Keratinocyte (primary cell): ENCODE results near the gene BMPR1B. TPM values are rescaled to one million over a fixed set of nuclear protein-coding genes. Genes with fewer than 3 reads are reported as not detected.

Experiments used
- DNase-seq: peaks from one replicate; pipeline ENCODE4 v3.0.0-alpha.2; 2011; ENCODE audit warnings: low read depth, missing footprints, low spot score
- FAIRE-seq: peaks from 2 replicates; lab custom pipeline; 2011; peaks lifted over from hg19 to GRCh38; lab: Jason Lieb, UNC
- H2AFZ ChIP-seq: 2 replicates; pipeline ENCODE4 v1.6.0; 2012; ENCODE audit warnings: low read length, control low read depth, inconsistent platforms; ENCODE audit not compliant: control insufficient read depth
- H3K27ac ChIP-seq: 2 replicates; pipeline ENCODE4 v1.5.1; 2011; ENCODE audit warnings: low read length; ENCODE audit not compliant: control insufficient read depth, insufficient read depth
- H3K27me3 ChIP-seq: 3 replicates; pipeline ENCODE4 v1.6.0; 2011; ENCODE audit warnings: low read length; ENCODE audit not compliant: control insufficient read depth, insufficient read depth; ENCODE audit errors: extremely low read depth
- H3K36me3 ChIP-seq, 2 experiments: 2 replicates in 1 of 2; 3 replicates in 1 of 2; pipeline ENCODE4 v1.5.1; 2011; ENCODE audit warnings: low read length in 2 of 2, mild to moderate bottlenecking in 1 of 2; ENCODE audit not compliant: control insufficient read depth in 2 of 2, insufficient read depth in 2 of 2; ENCODE audit errors: extremely low read depth in 1 of 2
- H3K4me1 ChIP-seq: 3 replicates; pipeline ENCODE4 v1.5.1; 2011; ENCODE audit warnings: low read length; ENCODE audit not compliant: control insufficient read depth, insufficient read depth; ENCODE audit errors: extremely low read depth
- H3K4me2 ChIP-seq: 3 replicates; pipeline ENCODE4 v1.6.0; 2011; ENCODE audit warnings: low read depth, low read length; ENCODE audit not compliant: control insufficient read depth, insufficient read depth; ENCODE audit errors: extremely low read depth
- H3K4me3 ChIP-seq, 3 experiments: fragments of 200-600 bp in 1 of 3; sonication (generic) in 1 of 3; 2 replicates in 2 of 3; 3 replicates in 1 of 3; pipeline ENCODE4 v1.5.1; 2011 to 2016; ENCODE audit warnings: low read length in 3 of 3, mild to moderate bottlenecking in 3 of 3, control low read depth in 2 of 3, inconsistent platforms in 1 of 3, low read depth in 1 of 3, mixed read lengths in 1 of 3, mixed run types in 1 of 3, moderate library complexity in 1 of 3; ENCODE audit not compliant: control insufficient read depth in 2 of 3, insufficient read depth in 2 of 3; ENCODE audit errors: extremely low read depth in 1 of 3
- H3K79me2 ChIP-seq: 2 replicates; pipeline ENCODE4 v1.6.0; 2012; ENCODE audit warnings: low read length; ENCODE audit not compliant: control insufficient read depth, insufficient read depth
- H3K9ac ChIP-seq: 3 replicates; pipeline ENCODE4 v1.6.0; 2011; ENCODE audit warnings: low read length; ENCODE audit not compliant: control insufficient read depth, insufficient read depth; ENCODE audit errors: extremely low read depth
- H3K9me1 ChIP-seq: 3 replicates; pipeline ENCODE4 v1.6.0; 2011; ENCODE audit warnings: low read length; ENCODE audit not compliant: control insufficient read depth, insufficient read depth; ENCODE audit errors: extremely low read depth
- H3K9me3 ChIP-seq: 2 replicates; pipeline ENCODE4 v1.5.1; 2012; ENCODE audit warnings: low read depth, low read length; ENCODE audit not compliant: control insufficient read depth
- H4K20me1 ChIP-seq: 3 replicates; pipeline ENCODE4 v1.6.0; 2011; ENCODE audit warnings: low read length; ENCODE audit not compliant: control insufficient read depth, insufficient read depth; ENCODE audit errors: extremely low read depth
- EZH2 ChIP-seq: IDR thresholded peaks from one replicate; pipeline ENCODE4 v1.6.1; 2012; ENCODE audit warnings: inconsistent platforms, mild to moderate bottlenecking, low read length, moderate library complexity
- dilution Hi-C: fragments of 300-500 bp; cut with MboI; formaldehyde crosslinking; loops from one replicate; pipeline ENCODE4 v1.7.0; 2020; ENCODE audit warnings: low sequenced_read_pairs; ENCODE audit not compliant: extremely low pct_ligation_motif_present
- polyA plus RNA-seq, 5 experiments: library from polyadenylated mRNA; depleted of rRNA in 3 of 5; stranded (reverse) in 3 of 5; stranded (forward) in 1 of 5; unstranded in 1 of 5; fragments of >200 nt; gene quantifications; 1 replicate in 1 of 5; 2 replicates in 3 of 5; 3 replicates in 1 of 5; pipeline versions ENCODE4 v1.2.1 to v1.2.3, GENCODE V29; 2011 to 2012; ENCODE audit warnings: missing spikeins in 2 of 5, low read depth in 1 of 5, low replicate concordance in 1 of 5
- TF ChIP-seq, protein P1 (sequence below), 3 experiments: IDR thresholded peaks in 1 of 3; conservative IDR thresholded peaks in 1 of 3; optimal IDR thresholded peaks in 1 of 3; 2 replicates in 2 of 3; 3 replicates in 1 of 3; pipeline versions ENCODE3 to v1.5.1; 2011; ENCODE audit warnings: low read length in 3 of 3, mild to moderate bottlenecking in 3 of 3, moderate library complexity in 2 of 3, control low read depth in 1 of 3, inconsistent platforms in 1 of 3; ENCODE audit not compliant: insufficient read depth in 2 of 3; ENCODE audit errors: extremely low read depth in 1 of 3

BMPR1B gene
- polyA plus RNA-seq, 1 donor (not counting 4 experiments of a cell fraction or from before 2014, with no cell fraction given), result 0.89 TPM

DNA sequence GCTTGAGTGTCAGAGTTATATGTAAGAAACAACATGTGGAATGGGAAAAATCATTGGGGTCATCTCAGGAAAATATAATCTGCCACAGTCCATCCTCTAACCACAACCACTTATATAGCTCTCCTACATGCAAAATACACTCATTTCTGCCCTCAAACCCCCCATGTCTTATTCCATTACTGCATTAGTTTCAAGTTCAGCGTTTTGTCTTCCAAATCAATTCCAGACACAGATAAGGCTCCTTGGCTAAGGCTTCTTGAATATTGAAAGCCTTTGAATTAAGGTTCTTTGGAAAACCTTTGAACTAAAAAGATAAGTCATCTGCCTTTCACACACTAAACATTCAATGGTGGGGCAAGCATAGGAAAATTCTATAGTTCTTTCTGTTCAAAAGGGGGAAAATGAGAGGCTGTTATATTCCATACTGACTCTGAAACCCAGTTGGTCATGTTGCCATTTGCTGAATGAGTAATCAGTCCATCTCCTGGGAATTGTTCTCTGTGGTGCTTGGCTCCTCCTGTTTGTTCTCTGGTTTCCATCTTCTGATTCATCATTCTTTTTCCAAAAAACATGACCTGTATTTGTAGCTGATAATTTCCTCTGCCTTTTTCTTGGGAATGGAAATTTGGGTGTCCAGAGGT, 218.7 kb downstream of the BMPR1B start:
- Histone ChIP-seq H3K9me1 (no peaks in the 10 kb centered on the region), H3K36me3 (no peaks in the 10 kb centered on the region), H3K9ac (no peak overlapping the region), H4K20me1 (no peaks in the 10 kb centered on the region), H3K27me3 (no peaks in the 10 kb centered on the region), H2AFZ (no peak overlapping the region), H3K79me2 (no peaks in the 10 kb centered on the region), H3K9me3 (no peaks in the 10 kb centered on the region), H3K27ac (no peak overlapping the region), H3K4me1 (no peaks in the 10 kb centered on the region), H3K4me2 (no peak overlapping the region), H3K4me3 (no peak overlapping the region)
- DNase-seq, result no peak
- TF ChIP-seq EZH2, result no peak
- TF ChIP-seq, protein P1, sequence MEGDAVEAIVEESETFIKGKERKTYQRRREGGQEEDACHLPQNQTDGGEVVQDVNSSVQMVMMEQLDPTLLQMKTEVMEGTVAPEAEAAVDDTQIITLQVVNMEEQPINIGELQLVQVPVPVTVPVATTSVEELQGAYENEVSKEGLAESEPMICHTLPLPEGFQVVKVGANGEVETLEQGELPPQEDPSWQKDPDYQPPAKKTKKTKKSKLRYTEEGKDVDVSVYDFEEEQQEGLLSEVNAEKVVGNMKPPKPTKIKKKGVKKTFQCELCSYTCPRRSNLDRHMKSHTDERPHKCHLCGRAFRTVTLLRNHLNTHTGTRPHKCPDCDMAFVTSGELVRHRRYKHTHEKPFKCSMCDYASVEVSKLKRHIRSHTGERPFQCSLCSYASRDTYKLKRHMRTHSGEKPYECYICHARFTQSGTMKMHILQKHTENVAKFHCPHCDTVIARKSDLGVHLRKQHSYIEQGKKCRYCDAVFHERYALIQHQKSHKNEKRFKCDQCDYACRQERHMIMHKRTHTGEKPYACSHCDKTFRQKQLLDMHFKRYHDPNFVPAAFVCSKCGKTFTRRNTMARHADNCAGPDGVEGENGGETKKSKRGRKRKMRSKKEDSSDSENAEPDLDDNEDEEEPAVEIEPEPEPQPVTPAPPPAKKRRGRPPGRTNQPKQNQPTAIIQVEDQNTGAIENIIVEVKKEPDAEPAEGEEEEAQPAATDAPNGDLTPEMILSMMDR (optimal IDR thresholded peaks at IDR 0.05 in 1 of 3, IDR thresholded peaks at IDR 0.05 in 1 of 3, conservative IDR thresholded peaks at IDR 0.05 in 1 of 3; ENCODE audit: extremely low read depth in 1 of 3, insufficient read depth in 2 of 3, low read length in 3 of 3), result no peak
- no peak for FAIRE-seq
- dilution Hi-C loops, result no loop called here

DNA sequence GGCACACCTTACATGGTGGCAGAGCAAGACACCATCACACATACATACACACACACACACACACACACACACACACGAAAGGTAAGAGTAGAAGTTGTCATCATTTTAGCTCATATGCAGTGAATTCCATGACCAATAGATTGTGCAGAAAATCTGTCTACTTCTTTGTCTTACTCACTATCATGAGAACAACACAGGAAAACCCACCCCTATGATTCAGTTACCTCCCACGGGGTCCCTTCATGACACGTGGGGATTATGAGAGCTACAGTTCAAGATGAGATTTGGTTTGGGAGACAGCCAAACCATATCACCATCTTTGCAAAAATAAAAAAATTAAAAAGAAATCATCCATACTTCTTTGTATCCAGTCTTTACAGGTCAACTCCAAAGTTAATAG, 221.1 kb downstream of the BMPR1B start:
- Histone ChIP-seq H3K79me2 (no peaks in the 10 kb centered on the region), H3K9ac (no peak overlapping the region), H3K27me3 (no peaks in the 10 kb centered on the region), H3K36me3 (no peaks in the 10 kb centered on the region), H3K27ac (no peak overlapping the region), H3K9me1 (no peaks in the 10 kb centered on the region), H2AFZ (no peak overlapping the region), H3K4me1 (no peaks in the 10 kb centered on the region), H3K4me3 (no peak overlapping the region), H3K9me3 (no peaks in the 10 kb centered on the region), H4K20me1 (no peaks in the 10 kb centered on the region), H3K4me2 (no peak overlapping the region)
- TF ChIP-seq, protein P1 (optimal IDR thresholded peaks at IDR 0.05 in 1 of 3, IDR thresholded peaks at IDR 0.05 in 1 of 3, conservative IDR thresholded peaks at IDR 0.05 in 1 of 3; ENCODE audit: extremely low read depth in 1 of 3, insufficient read depth in 2 of 3, low read length in 3 of 3), result no peak
- TF ChIP-seq EZH2, result no peak
- FAIRE-seq, result no peak
- no peak for DNase-seq
- dilution Hi-C loops, result no loop called here
